ENCODE measurements around the gene PRKN. TPM values are rescaled to one million over a fixed set of nuclear protein-coding genes. Genes with fewer than 3 reads are reported as not detected.

The PRKN gene
- total RNA-seq, 1 donor from 2014 or later = 5.1 TPM

DNA sequence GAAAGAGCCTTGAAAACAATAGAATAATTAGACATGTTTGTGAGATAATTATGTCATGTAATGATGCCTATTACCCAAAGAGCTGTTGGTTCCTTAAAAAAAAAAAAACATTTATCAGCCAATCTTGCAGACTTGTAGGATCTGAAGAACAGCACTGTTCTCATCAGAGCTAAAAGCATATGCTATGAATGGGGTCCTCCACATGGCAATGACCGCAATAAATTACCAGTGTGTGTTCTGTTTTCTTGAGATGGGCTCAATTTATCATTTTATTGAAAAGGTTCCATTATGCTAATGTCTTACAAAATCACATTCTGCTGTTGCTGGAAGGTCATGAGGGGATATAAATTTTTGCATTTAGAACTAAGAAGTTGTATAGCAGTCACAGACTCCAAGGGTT is 484.7 kb downstream of the PRKN start:
- no peak overlapping the region for H3K27ac Mint-ChIP-seq (ENCODE audit: unreplicated experiment)
- H3K4me1 Mint-ChIP-seq (ENCODE audit: unreplicated experiment) = peaks cover 5% of the 10 kb centered on the region
- H3K36me3 Mint-ChIP-seq (ENCODE audit: low read depth, unreplicated experiment) = no peaks in the 10 kb centered on the region
- H3K4me3 Mint-ChIP-seq (ENCODE audit: unreplicated experiment) = no peak overlapping the region
- DNase-seq (ENCODE audit: low spot score) = no peak
- no peaks in the 10 kb centered on the region for H3K27me3 Mint-ChIP-seq (ENCODE audit: unreplicated experiment)
- no peaks in the 10 kb centered on the region for H3K9me3 Mint-ChIP-seq (ENCODE audit: unreplicated experiment)
- TF ChIP-seq CTCF (IDR thresholded peaks at IDR 0.05; ENCODE audit: unreplicated experiment) = no peak

GRCh38 chr6:162239330-162239729 is 488.2 kb downstream of the PRKN start:
- Mint-ChIP-seq H3K4me3 (ENCODE audit: unreplicated experiment) (no peak overlapping the region), H3K27ac (ENCODE audit: unreplicated experiment) (no peak overlapping the region), H3K27me3 (ENCODE audit: unreplicated experiment) (no peaks in the 10 kb centered on the region), H3K9me3 (ENCODE audit: unreplicated experiment) (no peaks in the 10 kb centered on the region), H3K36me3 (ENCODE audit: low read depth, unreplicated experiment) (no peaks in the 10 kb centered on the region), H3K4me1 (ENCODE audit: unreplicated experiment) (no peaks in the 10 kb centered on the region)
- TF ChIP-seq CTCF (IDR thresholded peaks at IDR 0.05; ENCODE audit: unreplicated experiment) = no peak
- no peak for DNase-seq (ENCODE audit: low spot score)

- no peak for TF ChIP-seq CTCF (IDR thresholded peaks at IDR 0.05; ENCODE audit: unreplicated experiment)
- Mint-ChIP-seq H3K4me1 (ENCODE audit: unreplicated experiment) (no peaks in the 10 kb centered on the region), H3K9me3 (ENCODE audit: unreplicated experiment) (no peaks in the 10 kb centered on the region), H3K4me3 (ENCODE audit: unreplicated experiment) (no peak overlapping the region), H3K36me3 (ENCODE audit: low read depth, unreplicated experiment) (no peaks in the 10 kb centered on the region), H3K27ac (ENCODE audit: unreplicated experiment) (no peak overlapping the region), H3K27me3 (ENCODE audit: unreplicated experiment) (no peaks in the 10 kb centered on the region)
- no peak for DNase-seq (ENCODE audit: low spot score)
Observed at GRCh38 chr6:162238675-162239074, 488.9 kb downstream of the PRKN start.

DNA sequence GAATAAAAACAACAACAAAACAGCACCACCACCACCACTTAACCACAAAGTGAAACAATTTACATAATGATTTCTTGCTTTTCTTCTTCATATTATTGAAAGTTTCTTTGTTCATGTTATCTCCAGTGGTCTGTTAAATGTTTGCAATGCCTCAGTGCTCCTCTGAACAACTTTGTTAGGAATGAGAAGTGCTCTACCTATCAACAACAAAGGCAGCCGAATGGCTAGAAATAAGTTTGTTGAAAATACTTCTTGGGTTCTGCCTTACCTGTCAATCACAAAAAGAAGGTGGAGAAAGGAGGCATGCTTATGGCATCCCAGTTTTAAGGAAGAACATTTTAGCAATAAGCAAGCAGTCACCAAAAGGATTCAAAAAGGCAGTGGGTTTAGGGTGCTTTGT is 490.2 kb downstream of the PRKN start:
- DNase-seq (ENCODE audit: low spot score) = no peak
- H3K4me3 Mint-ChIP-seq (ENCODE audit: unreplicated experiment) = no peak overlapping the region
- no peak overlapping the region for H3K27ac Mint-ChIP-seq (ENCODE audit: unreplicated experiment)
- no peaks in the 10 kb centered on the region for H3K27me3 Mint-ChIP-seq (ENCODE audit: unreplicated experiment)
- H3K4me1 Mint-ChIP-seq (ENCODE audit: unreplicated experiment) = no peaks in the 10 kb centered on the region
- H3K36me3 Mint-ChIP-seq (ENCODE audit: low read depth, unreplicated experiment) = no peaks in the 10 kb centered on the region
- TF ChIP-seq CTCF (IDR thresholded peaks at IDR 0.05; ENCODE audit: unreplicated experiment) = no peak
- H3K9me3 Mint-ChIP-seq (ENCODE audit: unreplicated experiment) = no peaks in the 10 kb centered on the region

- DNase-seq (ENCODE audit: low spot score) = no peak
- Mint-ChIP-seq H3K4me1 (ENCODE audit: unreplicated experiment) (peaks cover 11% of the 10 kb centered on the region), H3K36me3 (ENCODE audit: low read depth, unreplicated experiment) (no peaks in the 10 kb centered on the region), H3K4me3 (ENCODE audit: unreplicated experiment) (no peak overlapping the region), H3K27me3 (ENCODE audit: unreplicated experiment) (no peaks in the 10 kb centered on the region), H3K9me3 (ENCODE audit: unreplicated experiment) (no peaks in the 10 kb centered on the region), H3K27ac (ENCODE audit: unreplicated experiment) (no peak overlapping the region)
- no peak for TF ChIP-seq CTCF (IDR thresholded peaks at IDR 0.05; ENCODE audit: unreplicated experiment)
Observed at GRCh38 chr6:162234631-162235030, 492.9 kb downstream of the PRKN start.
